Activated CD4-positive, alpha-beta T cell treated with anti-CD3 and anti-CD28 coated beads, Interleukin-2, Interleukin-6, amounts not matched to agents 100 ng/mL and 50 ng/mL, durations not matched to agents 16 hours and 8 hours (primary cell): ENCODE measurements around the gene TOMM6.
"Not testable (repeated sequence)": the region's sequence is repeated elsewhere in the genome, so short reads cannot be mapped to it uniquely, and the experiment has no call there.

Experiments
- DNase-seq: peaks from one replicate; pipeline ENCODE4 v3.0.0-alpha.2; 2020

Gene TOMM6

DNA sequence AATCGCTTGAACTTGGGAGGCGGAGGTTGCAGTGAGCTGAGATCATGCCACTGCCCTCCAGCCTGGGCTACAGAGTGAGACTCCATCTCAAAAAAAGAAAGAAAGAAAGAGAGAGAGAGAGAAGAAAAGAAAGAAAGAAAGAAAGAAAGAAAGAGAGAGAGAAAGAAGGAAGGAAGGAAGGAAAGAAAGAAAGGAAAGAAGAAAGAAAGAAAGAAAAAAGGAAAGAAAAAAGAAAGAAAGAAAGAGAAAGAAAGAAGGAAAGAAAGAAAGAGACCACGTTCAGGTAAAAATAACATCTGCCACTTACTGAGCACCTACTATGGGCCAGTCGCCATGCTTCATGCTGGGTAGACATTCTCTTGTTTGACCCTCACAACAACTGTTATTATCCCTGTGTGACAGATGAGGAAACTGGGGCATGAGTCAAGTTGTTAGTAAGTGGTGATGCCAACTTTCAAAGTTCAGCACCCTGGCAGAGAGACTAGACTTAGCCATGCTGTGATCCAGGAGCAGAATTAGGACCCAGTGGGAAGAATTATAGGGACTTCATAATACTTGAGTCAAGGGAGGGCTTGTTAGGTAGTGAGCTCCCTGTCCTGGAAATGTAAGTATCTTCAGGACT lies 21.3 kb upstream of the TOMM6 start:
- not testable (repeated sequence) for DNase-seq

DNA sequence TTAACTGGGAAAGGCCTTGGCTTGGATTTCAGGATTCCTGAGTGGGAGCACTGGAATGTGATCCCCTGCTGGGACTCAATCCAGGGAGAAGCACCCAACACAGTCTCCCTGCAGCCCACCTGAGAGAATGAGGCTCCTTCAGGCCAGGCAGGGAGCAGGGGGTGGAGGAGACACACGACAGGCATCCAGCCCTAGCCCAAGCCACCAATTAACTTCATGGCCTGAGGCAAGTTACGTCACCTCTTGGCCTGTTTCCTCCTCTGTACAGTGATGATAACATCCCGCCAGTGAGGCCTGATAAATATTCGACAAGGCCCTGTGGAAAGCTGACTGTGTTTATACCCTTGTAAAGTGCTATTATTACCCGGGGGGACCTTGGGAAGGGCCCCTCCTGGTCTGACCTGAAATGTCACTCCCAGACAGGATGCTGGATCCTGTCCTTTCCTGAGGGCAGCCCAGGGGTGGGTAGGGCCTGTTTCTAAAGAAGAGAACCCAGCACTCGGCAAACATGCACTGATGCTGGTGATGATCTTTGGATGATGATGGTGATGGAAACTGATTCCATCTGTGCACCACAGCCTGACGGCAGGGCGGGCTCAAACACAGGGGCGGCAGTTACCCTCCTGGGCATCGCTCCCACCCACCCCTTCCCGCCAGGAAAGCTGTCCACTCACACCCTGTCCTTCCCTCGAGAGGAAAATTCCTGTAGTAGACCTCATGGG lies 20.2 kb upstream of the TOMM6 start:
- no peak for DNase-seq

DNA sequence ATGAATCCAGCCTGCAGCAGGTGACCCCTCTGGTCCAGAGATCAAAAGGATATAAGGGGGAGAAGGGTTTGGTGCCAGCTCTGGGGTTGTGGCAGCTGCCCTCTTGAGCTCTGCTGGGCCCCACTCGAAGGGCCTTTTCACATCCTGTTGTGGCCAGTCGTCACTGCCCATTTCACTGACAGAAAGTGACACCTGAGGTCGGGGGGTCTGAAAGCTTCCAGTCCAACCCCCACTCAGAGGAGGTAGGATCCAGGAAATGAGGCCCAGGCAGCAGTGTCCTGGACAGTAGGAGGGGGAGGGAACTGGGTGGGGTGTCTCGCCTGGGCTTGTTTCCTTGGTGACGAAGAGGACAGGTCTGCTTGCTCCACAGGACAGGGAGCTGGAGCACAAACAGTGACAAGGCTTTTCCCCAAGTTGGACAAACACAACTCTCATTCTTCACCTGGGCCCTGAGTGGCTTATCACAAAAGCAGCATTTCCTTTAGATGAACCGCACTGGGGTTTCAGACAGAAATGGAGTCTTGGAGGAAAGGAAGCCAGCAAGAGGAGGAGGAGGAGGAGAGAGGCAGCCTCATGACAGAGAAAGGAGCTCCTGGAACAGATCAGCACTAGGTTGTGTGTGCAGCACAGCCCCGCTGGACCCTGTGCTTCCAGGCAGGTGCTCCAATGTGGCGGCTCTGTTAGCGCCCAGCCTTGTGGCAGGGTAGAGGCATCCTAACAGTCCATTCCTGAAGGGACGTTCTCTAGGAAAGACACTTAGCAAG lies 18.8 kb upstream of the TOMM6 start:
- DNase-seq: no peak

DNA sequence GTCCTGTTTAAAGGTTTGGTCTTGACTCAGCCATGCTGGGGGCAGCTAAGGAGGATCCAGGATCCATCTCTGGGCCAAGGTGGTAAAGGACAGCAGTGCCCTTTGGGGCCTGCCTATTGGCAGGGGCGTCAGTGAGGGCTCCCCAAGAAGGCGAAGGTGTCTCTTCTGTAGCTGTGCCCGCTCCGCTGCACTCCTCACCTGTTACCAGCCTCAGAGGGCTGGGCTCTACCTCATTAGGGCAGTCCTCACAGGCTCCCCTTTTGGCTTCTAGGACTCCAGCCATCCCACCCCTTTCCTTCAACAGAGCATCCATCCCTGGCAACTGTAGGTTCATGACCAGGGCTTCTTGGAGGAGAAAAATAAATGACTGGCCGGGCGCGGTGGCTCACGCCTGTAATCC lies 18.1 kb upstream of the TOMM6 start:
- no peak for DNase-seq

DNA sequence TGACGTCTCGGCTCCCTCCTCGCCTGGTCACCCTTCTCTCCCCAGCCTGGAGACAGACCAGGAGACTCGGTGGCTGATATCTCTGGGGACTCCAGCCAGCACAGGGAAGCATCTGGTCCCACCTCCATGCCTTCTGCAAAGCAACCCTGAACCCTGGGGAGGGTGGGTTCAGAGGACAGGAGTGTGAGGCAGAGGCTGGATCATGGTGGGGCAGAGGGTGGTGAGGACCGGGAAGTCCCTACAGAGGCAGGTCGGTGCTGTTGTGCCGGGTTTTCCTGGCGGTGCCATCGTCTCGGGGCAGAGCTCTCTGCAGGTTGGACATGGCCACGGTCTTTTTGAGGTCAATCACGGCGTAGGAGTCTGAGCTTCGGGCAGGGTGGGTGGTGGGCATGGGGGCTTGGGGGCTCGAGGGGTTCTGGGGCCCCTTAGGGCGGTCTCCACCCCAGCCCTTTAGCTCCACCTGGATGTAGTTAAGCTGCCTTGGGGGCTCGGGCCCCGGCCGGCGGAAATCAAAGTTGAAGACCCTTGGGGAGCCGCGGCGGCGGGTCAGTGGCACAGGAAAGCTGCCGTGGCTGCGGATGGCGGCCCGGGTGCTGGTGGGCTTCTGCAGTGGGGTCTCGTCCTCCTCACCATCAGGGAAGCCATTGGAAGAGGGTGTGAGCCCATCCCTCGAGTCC lies 17.0 kb upstream of the TOMM6 start:
- DNase-seq: no peak

DNA sequence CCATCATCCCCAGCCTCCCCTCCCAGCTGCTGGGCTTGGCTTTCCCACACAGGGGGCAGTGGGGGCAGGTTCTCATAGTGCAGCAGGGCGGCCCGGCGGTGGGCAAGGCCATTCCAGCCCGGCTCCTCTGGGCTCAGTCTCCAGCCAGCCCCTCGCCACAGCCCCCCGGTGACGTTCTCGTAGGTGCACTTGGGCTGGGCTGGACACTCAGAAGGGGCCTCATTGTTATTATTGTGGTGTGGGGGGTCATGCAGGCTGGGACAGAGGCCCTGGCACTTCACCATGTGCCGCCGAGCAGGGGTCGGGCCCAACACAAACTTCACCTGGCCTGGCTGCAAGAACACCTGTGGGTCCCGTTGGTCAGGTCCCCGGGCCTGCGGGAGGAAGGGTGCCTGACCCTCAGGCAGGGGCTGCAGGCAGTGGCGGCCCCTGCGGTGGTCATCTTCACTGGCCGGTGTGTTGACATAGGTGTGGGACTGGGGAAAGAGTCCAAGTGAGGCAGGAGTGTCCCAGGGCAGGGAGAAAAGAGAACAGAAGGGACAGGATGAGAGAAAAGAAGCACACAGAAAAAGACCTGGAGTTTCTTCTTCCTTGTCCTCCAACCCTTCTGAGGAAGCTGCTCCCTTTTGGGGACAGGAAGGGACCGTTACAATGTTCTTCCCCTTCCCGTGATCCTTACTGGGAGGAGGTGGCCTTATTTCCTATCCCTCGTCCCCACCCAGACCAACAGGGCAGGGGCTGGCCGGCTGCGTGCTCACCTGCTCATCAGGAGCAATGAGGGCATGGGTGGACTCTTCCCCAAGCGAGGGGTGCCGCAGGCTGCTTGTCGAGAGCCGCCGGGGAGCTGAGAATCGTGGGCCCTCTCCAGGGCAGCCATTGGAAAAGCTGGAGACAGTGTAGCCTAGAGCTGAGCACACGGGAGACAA lies 16.2 kb upstream of the TOMM6 start:
- no peak for DNase-seq

DNA sequence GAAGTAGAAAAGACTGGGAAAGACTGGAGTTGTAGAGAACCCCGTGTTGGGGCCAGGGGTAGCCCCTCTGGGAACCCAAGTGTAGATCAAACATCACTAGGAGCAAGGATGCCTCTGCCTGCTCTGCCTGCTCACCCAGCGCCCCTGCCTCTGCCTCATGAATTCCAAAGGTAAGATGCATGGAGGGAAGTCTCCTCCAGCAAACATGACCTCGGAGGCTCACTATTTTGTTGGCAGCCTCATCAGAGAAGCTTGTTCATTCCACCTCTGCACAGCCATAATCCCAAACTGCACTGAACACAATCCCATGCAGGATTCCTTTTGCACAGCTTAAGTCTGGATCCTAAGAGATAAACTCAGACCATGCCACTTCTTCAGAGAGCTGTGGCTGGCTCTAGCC lies 12.7 kb upstream of the TOMM6 start:
- no peak for DNase-seq

DNA sequence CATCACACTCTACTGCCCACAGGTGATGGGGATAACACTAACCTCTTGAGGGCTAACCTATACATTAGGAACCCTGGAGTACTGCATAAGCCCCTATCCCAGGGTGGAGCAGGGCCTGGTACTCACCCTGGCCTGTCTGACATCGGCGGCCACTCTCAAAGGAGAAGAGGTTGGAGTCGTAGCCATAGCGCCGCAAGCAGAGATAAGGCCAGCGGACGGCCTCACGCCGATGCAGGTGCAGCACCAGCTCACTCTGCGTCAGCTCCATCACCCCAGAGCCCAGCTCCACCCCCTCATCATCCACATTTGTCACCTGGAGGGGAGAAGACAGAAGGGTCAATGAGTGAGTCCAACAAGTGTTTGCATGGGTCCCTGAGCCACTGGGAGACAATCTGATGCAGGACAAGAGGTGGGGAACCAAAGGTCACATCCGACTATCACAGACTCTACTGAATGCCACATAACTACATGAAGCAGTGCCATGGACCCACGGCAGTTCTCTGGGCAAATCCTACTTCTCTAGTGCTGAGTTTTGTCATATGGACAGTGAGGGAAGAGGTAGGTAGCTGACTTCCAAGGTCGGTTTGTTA lies 12.1 kb upstream of the TOMM6 start:
- DNase-seq: no peak

DNA sequence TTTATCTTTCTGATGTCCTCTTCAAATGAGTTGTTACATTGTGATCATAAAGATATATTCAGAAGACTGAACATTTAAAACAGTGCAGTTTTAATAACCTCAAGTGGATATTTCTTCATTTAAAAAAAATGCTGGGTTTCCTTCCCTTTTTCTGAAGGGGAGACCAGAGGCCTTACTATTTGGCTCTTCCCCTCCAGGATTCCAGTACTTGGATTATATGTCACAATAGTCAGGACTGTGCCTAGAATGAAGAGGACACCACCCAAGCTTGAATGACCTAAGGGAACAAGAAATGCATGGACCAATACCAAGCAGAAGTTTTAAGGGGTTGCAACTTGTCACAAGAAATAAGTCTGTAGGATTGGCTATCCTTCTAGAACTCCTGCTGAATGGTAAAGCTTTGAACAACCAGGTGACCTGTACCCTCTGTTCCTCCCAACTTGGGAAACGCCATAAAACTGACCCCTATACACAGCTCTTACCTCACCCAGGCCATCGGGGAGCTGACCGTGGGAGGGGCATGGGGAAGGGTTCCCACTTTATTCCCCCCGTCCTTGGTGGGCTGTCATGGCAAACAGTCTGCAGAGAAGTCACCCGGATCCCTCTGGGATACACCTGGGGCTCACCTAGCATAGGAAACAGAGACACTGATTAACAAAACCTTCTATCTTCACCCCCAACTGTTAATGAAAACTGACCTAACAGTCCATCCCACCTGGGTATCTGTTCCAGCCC lies 9.8 kb upstream of the TOMM6 start:
- DNase-seq: no peak

DNA sequence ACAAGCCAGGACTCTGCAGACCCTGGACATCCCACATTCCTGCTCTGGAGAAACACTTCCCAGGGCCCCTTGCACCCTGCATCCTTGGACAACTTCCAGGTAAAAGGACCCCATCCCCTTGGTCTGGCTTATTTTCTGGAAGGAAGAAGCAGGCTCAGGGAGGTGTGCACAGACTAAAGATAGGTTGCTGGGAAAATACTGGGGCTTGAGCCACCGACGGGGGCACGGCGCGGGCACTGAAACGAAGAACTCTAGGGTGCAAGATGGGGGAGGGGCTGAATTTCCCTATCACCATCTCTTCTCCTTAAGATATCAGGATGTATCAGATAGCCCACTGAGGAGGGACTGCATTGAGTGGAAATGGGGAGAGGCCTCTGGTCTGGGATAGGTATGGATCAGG lies 8.6 kb upstream of the TOMM6 start:
- DNase-seq: no peak

DNA sequence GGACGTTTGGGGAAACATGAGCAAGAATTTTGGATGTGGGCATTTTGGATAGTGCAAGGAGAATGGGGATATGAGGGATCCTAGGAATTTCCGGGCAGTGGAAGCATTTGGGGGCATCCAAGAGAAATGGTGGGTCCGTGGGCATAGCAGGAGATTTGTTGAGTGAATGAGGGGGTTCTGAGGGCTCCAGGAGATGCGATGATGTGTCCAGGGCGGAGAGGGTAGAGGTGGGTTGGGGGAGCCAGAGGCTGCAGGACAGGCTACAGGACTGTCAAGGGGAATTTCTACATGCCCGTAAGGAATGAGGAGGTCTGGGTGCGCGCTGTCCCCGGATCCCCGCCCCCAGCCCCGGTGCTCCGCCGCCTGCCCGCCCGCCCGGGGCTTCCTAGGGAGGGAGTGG lies 8.2 kb upstream of the TOMM6 start:
- DNase-seq: no peak

DNA sequence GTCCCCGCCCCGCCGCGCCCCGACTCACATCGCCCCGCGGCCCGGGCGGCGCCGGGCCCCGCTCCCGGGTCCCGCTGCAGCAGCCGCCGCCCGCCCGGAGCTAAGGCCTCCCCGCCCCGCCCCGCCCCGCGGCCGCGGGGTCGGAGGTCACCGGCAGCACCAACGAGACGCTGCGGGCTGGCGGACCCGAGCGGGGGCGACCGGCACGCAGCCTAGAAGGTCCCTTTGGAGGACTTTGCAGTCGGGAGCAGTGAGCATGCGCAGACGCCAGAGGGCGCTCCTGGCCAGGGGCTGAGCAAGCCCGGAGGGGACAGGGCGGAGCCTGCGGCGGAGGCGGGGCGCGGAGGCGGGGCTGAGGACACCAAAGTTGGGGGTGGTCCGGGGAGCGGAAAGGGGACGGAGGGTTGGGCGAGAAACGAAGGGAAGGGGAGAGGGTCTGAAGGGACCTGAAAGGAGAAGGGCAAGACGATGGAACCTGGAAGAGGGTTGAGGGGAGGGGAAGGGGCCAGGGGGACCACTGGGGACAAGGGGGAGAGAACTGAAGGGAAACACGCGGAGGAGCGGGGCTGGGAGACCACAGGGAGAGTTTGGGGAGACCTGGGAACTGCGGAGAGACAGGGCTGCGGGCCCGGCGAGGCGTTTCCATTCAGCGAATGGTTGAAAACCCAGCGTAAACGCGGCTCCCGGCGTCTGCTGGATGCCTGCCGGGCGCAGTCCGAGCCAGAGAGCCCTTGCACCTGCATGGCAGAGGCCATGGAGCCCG lies 7.5 kb upstream of the TOMM6 start, which contains the start of gene FRS3:
TSS of gene FRS3 (minus strand) at position 113 of the 763 bp plus-strand sequence. CDS start 2,913 bp downstream, outside the sequence.
- DNase-seq: peak; percentile 99

DNA sequence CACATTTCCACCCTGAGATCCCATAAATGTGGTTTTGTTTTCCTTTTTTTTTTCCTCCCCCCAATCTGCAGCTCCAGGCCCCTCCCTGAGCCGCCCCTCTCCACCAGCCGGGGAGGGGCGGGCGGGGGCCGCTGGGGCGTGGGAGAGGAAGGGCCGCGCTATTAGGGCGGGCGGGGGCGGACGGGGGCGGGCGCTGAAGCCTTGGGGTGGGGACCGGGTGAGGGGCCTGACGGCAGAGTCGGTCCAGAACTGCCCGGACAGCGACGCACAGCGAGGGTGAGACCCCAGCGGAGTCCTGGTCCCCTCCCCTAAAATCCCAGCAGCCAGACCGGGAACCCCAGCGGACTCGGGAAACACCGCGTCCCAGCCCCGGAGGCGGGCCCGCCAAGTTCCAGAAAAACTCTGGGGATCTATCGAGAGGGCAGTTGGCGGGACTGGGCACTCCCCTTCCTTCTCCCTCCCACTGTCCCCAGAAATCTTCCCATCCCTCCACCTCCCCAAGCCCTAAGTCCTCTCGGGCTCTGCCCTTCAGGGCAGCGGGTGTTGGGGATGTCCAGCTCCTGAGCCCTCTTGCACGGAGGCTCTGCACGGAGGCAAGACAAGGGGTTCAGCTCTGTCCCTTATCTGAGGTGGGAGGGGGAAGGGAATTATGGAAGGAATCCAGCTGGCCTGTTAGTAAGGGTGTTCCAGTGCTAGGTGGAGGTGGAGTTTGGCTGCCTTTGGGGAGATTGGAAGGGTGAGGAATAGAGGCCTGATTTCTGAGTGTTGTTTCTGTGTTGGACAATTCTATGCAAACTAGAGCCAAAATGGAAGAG lies 6.7 kb upstream of the TOMM6 start, which contains the start of gene PRICKLE4:
TSS of gene PRICKLE4 (plus strand) at position 232 of the 815 bp plus-strand sequence. CDS start 2,692 bp downstream, outside the sequence.
- DNase-seq: no peak

DNA sequence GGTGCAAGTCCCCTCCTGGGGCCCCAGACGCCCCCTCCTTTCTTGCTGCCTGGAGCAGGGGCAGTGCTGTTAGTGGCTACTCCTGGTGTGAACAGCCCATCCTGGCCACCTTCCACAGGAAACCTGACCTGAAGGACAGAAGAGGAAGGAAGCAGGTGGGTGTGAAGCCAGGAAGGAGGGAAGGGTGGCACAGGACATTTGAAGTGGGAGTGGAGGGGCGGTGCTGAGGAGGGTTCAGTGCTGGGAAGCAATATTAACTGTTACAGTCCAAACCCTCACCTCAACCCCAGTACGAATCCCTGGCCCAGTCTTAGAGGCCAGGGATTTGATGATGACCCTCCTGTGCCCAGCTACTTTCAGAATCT lies 6.1 kb upstream of the TOMM6 start:
- no peak for DNase-seq

DNA sequence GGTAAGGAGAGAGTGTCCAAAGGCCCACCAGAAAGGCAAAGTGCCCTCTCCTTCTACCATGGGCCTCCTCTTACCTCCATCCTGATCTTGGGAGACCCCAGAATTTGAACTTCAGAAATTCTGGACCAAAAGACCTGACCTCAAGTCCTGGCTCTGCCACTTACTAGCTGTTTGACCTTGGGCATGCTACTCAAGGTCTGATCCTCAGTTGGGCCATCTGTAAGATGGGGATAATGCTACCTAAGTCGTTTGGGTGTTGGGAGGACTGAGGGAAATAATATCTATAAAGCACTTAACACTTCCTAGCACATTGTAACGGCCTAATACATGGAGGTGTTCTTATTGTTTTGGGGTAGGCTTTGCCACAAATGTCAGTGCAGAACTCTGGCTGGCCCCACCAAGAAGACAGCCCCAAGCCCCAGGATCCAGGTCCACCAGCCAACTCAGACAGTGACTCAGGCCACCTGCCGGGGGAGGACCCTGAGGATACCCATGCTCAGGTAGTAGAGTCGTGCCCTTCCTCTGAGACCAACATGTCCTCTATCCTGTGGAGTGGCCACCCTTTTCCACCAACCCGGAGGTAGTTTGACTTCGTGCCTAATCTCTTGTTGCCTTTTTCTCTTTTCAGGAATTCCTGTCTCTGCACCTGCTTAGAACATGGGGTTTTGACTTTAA lies 4.3 kb upstream of the TOMM6 start:
- no peak for DNase-seq

DNA sequence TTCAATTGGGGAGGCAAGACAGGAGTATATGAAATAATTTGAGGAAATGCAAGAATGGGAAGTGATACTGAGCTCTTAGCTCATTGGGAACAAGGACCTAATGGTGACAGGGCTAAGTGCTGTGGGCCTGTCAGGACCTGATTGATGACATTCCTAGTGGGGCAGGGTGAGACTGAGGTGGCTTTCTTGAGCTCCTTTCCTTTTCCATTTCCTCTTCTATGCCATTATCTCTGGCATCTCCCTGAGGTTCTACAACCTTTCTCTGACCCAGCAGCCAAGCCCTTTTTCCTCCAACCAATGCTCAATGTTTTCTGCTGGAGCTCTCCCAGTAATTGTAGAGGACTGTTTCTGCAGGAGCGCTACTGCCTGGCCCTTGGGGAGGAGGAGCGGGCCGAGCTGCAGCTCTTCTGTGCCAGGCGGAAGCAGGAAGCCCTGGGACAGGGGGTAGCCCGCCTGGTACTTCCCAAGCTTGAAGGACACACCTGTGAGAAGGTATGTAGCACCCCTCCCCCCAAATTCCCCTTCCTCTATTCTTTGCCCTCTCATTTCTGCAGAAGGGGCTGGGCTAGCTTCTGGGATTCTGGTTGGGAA lies 2.8 kb upstream of the TOMM6 start:
- no peak for DNase-seq

DNA sequence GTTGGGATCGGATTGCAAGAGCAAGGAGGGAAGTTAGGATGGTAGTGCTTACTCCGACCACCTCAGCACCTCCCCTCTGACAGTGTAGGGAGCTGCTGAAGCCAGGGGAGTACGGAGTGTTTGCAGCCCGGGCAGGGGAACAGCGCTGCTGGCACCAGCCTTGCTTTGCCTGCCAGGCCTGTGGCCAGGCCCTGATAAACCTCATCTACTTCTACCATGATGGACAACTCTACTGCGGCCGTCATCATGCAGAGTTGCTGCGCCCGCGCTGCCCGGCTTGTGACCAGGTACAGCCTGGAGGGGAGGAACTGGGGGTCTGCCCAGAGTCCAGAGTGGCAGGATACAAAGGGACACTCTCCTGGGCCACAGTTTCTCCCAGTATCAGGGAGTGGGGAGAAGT lies 2.2 kb upstream of the TOMM6 start:
- no peak for DNase-seq

DNA sequence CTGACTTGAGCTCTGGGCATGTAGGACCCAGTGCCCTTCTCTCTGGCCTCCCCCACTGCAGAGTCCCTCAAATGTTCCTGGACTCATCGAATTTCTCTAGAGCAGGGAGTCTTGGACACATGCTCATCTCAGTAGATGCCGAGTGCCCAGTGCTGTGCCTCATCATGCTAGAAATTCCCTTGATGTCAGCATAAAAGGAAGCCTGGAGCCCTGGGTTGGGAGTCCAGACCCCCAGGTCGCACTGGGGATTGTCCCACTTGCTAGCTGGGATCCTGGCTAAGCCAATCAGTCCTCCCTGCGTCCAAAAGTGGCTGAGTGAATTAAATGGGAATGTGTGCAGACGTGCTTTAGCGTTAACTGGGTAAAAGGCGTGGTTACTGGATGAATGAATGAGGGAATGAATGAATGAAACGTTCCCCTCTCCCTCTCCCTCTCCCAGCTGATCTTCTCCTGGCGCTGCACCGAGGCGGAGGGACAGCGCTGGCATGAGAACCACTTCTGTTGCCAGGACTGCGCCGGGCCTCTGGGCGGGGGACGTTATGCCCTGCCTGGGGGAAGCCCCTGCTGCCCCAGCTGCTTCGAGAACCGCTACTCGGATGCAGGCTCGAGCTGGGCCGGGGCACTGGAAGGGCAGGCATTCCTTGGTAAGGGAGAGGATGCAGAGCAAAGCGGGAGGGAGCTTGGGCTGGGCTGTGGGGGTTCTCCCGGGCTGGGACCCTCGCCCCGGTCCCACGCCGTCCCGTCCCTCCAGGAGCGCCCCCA lies 1.6 kb upstream of the TOMM6 start:
- DNase-seq: no peak
